SU-DHL-6 (cell line): ENCODE results near the gene PPT2.

Source experiments
- EZH2phosphoT487 ChIP-seq: fragments of 200-600 bp; sonication (generic), shearing (Covaris generic); conservative IDR thresholded peaks from 2 replicates; pipeline ENCODE4 v1.6.1; 2018; ENCODE audit warnings: mild to moderate bottlenecking, antibody characterized with exemption, low read length, moderate library complexity, mixed read lengths
- TF ChIP-seq, protein P1 (sequence below): fragments of 200-600 bp; sonication (generic); IDR thresholded peaks from one replicate; pipeline ENCODE4 v1.5.1; 2017; ENCODE audit warnings: antibody characterized with exemption, mild to moderate bottlenecking, low read length, moderate library complexity; ENCODE audit not compliant: insufficient read depth, poor library complexity, severe bottlenecking

- TF ChIP-seq, protein P1, sequence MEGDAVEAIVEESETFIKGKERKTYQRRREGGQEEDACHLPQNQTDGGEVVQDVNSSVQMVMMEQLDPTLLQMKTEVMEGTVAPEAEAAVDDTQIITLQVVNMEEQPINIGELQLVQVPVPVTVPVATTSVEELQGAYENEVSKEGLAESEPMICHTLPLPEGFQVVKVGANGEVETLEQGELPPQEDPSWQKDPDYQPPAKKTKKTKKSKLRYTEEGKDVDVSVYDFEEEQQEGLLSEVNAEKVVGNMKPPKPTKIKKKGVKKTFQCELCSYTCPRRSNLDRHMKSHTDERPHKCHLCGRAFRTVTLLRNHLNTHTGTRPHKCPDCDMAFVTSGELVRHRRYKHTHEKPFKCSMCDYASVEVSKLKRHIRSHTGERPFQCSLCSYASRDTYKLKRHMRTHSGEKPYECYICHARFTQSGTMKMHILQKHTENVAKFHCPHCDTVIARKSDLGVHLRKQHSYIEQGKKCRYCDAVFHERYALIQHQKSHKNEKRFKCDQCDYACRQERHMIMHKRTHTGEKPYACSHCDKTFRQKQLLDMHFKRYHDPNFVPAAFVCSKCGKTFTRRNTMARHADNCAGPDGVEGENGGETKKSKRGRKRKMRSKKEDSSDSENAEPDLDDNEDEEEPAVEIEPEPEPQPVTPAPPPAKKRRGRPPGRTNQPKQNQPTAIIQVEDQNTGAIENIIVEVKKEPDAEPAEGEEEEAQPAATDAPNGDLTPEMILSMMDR, result no peak
- TF ChIP-seq EZH2phosphoT487, result no peak
These were observed 44.7 kb upstream of the PPT2 start, which contains the start of gene TNXB for GRCh38 chr6:32109114-32109764.
